HepG2 (cell line): ENCODE results near the gene SERPINA9. TPM values are rescaled to one million over a fixed set of nuclear protein-coding genes. Genes with fewer than 3 reads are reported as not detected.

Source experiments
- ATAC-seq: fragments of 200-7000 bp; cut with Tn5 transposase; 3 replicates; pipeline ENCODE4 v1.9.1; 2020; ENCODE audit warnings: mild to moderate bottlenecking, moderate library complexity
- BruUV-seq: library from RNA; stranded (reverse); fragments of 400-500 nt; replicated peaks from 2 replicates; lab custom pipeline; 2021; lab: Mats Ljungman, UMichigan
- CTCF ChIA-PET: fragments of 300-600 bp; formaldehyde crosslinking; extraction: SDS; loops from one replicate; lab custom pipeline; 2021; ENCODE audit warnings: low total read pairs, inconsistent platforms, low intra/inter-chr PET ratio; lab: Yijun Ruan, JAX
- POLR2A ChIA-PET: fragments of 350-600 bp; sonication (Branson Sonifier 250); formaldehyde crosslinking; loops from one replicate; lab custom pipeline; 2020; ENCODE audit warnings: antibody characterized with exemption, inconsistent platforms; lab: Yijun Ruan, JAX
- DNase-seq: peaks from one replicate; pipeline ENCODE4 v3.0.0-alpha.2; 2015; ENCODE audit warnings: low spot score
- FAIRE-seq: peaks from 3 replicates; lab custom pipeline; 2011; peaks lifted over from hg19 to GRCh38; lab: Jason Lieb, UNC
- H2AFZ ChIP-seq: one replicate; pipeline ENCODE4 v1.6.1; 2011; ENCODE audit warnings: low read length, inconsistent platforms
- H3K27ac ChIP-seq: fragments of 300-600 bp; 3 replicates; pipeline ENCODE4 v1.8.0; 2011; ENCODE audit warnings: mixed run types, mild to moderate bottlenecking, mixed read lengths, low read length, inconsistent platforms; ENCODE audit not compliant: insufficient read depth; ENCODE audit errors: extremely low read length
- H3K27me3 ChIP-seq, 2 experiments: fragments of 200-600 bp in 1 of 2; 2 replicates in 1 of 2; 3 replicates in 1 of 2; pipeline versions ENCODE4 v1.6.0 to v1.8.0; 2011; ENCODE audit warnings: low read length in 2 of 2, mild to moderate bottlenecking in 2 of 2, moderate library complexity in 2 of 2, inconsistent platforms in 1 of 2; ENCODE audit not compliant: insufficient read depth in 2 of 2, control insufficient read depth in 1 of 2
- H3K36me3 ChIP-seq, 2 experiments: fragments of 200-600 bp in 1 of 2; replicated peaks in 1 of 2; 2 replicates in 1 of 2; 3 replicates in 1 of 2; pipeline versions ENCODE4 v1.5.1 to v1.8.0; 2011; ENCODE audit warnings: low read length in 2 of 2, inconsistent platforms in 1 of 2; ENCODE audit not compliant: insufficient read depth in 2 of 2, control insufficient read depth in 1 of 2
- H3K4me1 ChIP-seq: 2 replicates; pipeline ENCODE4 v1.5.1; 2012; ENCODE audit warnings: low read length, inconsistent platforms; ENCODE audit not compliant: insufficient read depth
- H3K4me2 ChIP-seq: 2 replicates; pipeline ENCODE4 v1.6.0; 2011; ENCODE audit warnings: low read depth, low read length, inconsistent platforms
- H3K4me3 ChIP-seq, 3 experiments: fragments of 200-600 bp in 1 of 3; sonication (generic), shearing (Covaris generic) in 1 of 3; replicated peaks in 1 of 3; 2 replicates each; pipeline ENCODE4 v1.5.1; 2011 to 2016; ENCODE audit warnings: low read length in 3 of 3, inconsistent platforms in 2 of 3, low read depth in 2 of 3, mild to moderate bottlenecking in 2 of 3, control low read depth in 1 of 3, mixed read lengths in 1 of 3; ENCODE audit not compliant: insufficient read depth in 1 of 3
- H3K79me2 ChIP-seq: one replicate; pipeline ENCODE4 v1.6.1; 2011; ENCODE audit warnings: low read length, inconsistent platforms; ENCODE audit not compliant: insufficient read depth
- H3K9ac ChIP-seq: 2 replicates; pipeline ENCODE4 v1.6.0; 2011; ENCODE audit warnings: mild to moderate bottlenecking, low read depth, low read length, inconsistent platforms; ENCODE audit not compliant: insufficient read depth
- H3K9me3 ChIP-seq: 2 replicates; pipeline ENCODE4 v1.5.1; 2012; ENCODE audit warnings: mild to moderate bottlenecking, low read length
- H4K20me1 ChIP-seq: 2 replicates; pipeline ENCODE4 v1.6.0; 2011; ENCODE audit warnings: inconsistent platforms, mild to moderate bottlenecking, low read length, moderate library complexity; ENCODE audit not compliant: insufficient read depth
- ATF3 ChIP-seq: sonication (generic); formaldehyde crosslinking; IDR thresholded peaks from 2 replicates; pipeline ENCODE4 v1.4.0; 2020; ENCODE audit warnings: missing genetic modification reagents
- CBX2 ChIP-seq, 2 experiments: fragments of 200-600 bp in 1 of 2; sonication (generic); formaldehyde crosslinking in 1 of 2; IDR thresholded peaks; 2 replicates each; pipeline versions ENCODE4 v1.7.0 to v1.8.1; 2018 to 2022; ENCODE audit warnings: low read depth in 2 of 2, low read length in 1 of 2, mild to moderate bottlenecking in 1 of 2, missing genetic modification reagents in 1 of 2
- ETV5 ChIP-seq: IDR thresholded peaks from 2 replicates; pipeline ENCODE4 v1.6.1; 2018; ENCODE audit warnings: missing biosample characterization, missing genetic modification reagents, inconsistent platforms, borderline replicate concordance
- FOXA1 ChIP-seq, 2 experiments: fragments of 450-650 bp in 1 of 2; sonication (generic) in 1 of 2; formaldehyde crosslinking in 1 of 2; IDR thresholded peaks; 2 replicates each; pipeline versions ENCODE4 v1.4.0 to v1.6.1; 2016 to 2020; ENCODE audit warnings: missing genetic modification reagents in 1 of 2
- FOXK1 ChIP-seq: sonication (generic); formaldehyde crosslinking; IDR thresholded peaks from 2 replicates; pipeline ENCODE4 v1.4.0; 2020; ENCODE audit warnings: low read depth, missing genetic modification reagents, borderline replicate concordance
- KAT7 ChIP-seq: IDR thresholded peaks from 2 replicates; pipeline ENCODE4 v1.6.1; 2018; ENCODE audit warnings: borderline replicate concordance, missing compliant biosample characterization
- MLX ChIP-seq: IDR thresholded peaks from 2 replicates; pipeline ENCODE4 v1.6.1; 2016
- NFE2L2 ChIP-seq: fragments of 150-350 bp; IDR thresholded peaks from 2 replicates; pipeline ENCODE4 v1.6.1; 2014; ENCODE audit warnings: low read length
- SIX1 ChIP-seq: sonication (generic); formaldehyde crosslinking; IDR thresholded peaks from 2 replicates; pipeline ENCODE4 v1.4.0; 2020; ENCODE audit warnings: missing genetic modification reagents, borderline replicate concordance
- SIX4 ChIP-seq: sonication (generic); formaldehyde crosslinking; IDR thresholded peaks from 2 replicates; pipeline ENCODE4 v1.4.0; 2020; ENCODE audit warnings: missing genetic modification reagents
- SRY ChIP-seq: sonication (generic); formaldehyde crosslinking; IDR thresholded peaks from 2 replicates; pipeline ENCODE4 v1.8.0; 2022; ENCODE audit warnings: mild to moderate bottlenecking, missing genetic modification reagents
- TBX2 ChIP-seq: sonication (generic); formaldehyde crosslinking; IDR thresholded peaks from 2 replicates; pipeline ENCODE4 v1.5.0; 2020; ENCODE audit warnings: missing genetic modification reagents, mild to moderate bottlenecking, borderline replicate concordance
- YEATS4 ChIP-seq: sonication (generic); formaldehyde crosslinking; IDR thresholded peaks from 2 replicates; pipeline ENCODE4 v1.4.0; 2020; ENCODE audit warnings: missing genetic modification reagents, borderline replicate concordance
- ZMAT5 ChIP-seq: sonication (generic); formaldehyde crosslinking; IDR thresholded peaks from 2 replicates; pipeline ENCODE4 v1.5.0; 2020; ENCODE audit warnings: mild to moderate bottlenecking, low read depth, missing genetic modification reagents, borderline replicate concordance
- ZNF260 ChIP-seq: sonication (generic); formaldehyde crosslinking; IDR thresholded peaks from 2 replicates; pipeline ENCODE4 v1.4.0; 2020; ENCODE audit warnings: missing genetic modification reagents, low read depth, mild to moderate bottlenecking, borderline replicate concordance
- ZNF503 ChIP-seq: sonication (generic); formaldehyde crosslinking; IDR thresholded peaks from 2 replicates; pipeline ENCODE4 v1.4.0; 2020; ENCODE audit warnings: missing genetic modification reagents
- ZNF563 ChIP-seq: sonication (generic); formaldehyde crosslinking; IDR thresholded peaks from 2 replicates; pipeline ENCODE4 v1.8.0; 2022; ENCODE audit warnings: mild to moderate bottlenecking, moderate library complexity, missing genetic modification reagents
- WGBS: methylation state at CpG from one replicate; pipeline ENCODE4 v1.1.6; 2017; ENCODE audit warnings: low lambda C conversion rate; 5-methylcytosine and 5-hydroxymethylcytosine counted together
- in situ Hi-C: cut with HindIII; loops from 2 replicates; pipeline ENCODE4 v1.10.0; 2017; ENCODE audit warnings: low pct_unique_long_range_greater_than_20kb; ENCODE audit not compliant: extremely low pct_ligation_motif_present
- intact Hi-C: fragments of 100-400 bp; cut with micrococcal nuclease; formaldehyde crosslinking; loops from one replicate; pipeline ENCODE4 v1.10.0; 2022; ENCODE audit not compliant: unreplicated experiment
- polyA plus RNA-seq, 8 experiments: library from polyadenylated mRNA; depleted of rRNA in 3 of 8; stranded (reverse) in 7 of 8; unstranded in 1 of 8; fragments of >200 nt; fragmentation: Illumina TruSeq in 4 of 8; extraction: Trizol in 4 of 8; gene quantifications; 2 replicates each; pipeline versions ENCODE4 v1.2.1 to v1.2.3, GENCODE V29; 2011 to 2016; ENCODE audit warnings: low read depth in 4 of 8, missing spikeins in 1 of 8, mixed read lengths in 1 of 8; ENCODE audit not compliant: insufficient read depth in 1 of 8
- total RNA-seq, 5 experiments: library from RNA; depleted of rRNA; stranded (reverse); fragments of >200 nt; fragmentation: Illumina TruSeq; extraction: Trizol; gene quantifications; 2 replicates each; pipeline ENCODE4 v1.2.3, GENCODE V29; 2016; ENCODE audit warnings: low read depth in 1 of 5

Gene SERPINA9
- total and polyA plus RNA-seq, 2 of the 13 experiments (the other 11 are each of a cell fraction or from before 2014, with no cell fraction given): 0.21 TPM; not detected in 1

GRCh38 chr14:94494085-94494484 is 18.1 kb upstream of the SERPINA9 start (continued):
- TF ChIP-seq SRY (no peak), CBX2 (IDR thresholded peaks at IDR 0.05; ENCODE audit: low read depth, low read length) (no peak), CBX2 (CRISPR knock-in tag; IDR thresholded peaks at IDR 0.05; ENCODE audit: low read depth) (no peak), MLX (CRISPR knock-in tag) (no peak), ZMAT5 (CRISPR knock-in tag) (no peak), NFE2L2 (no peak), KAT7 (CRISPR knock-in tag) (no peak), ATF3 (CRISPR knock-in tag) (no peak)

- Histone ChIP-seq H3K4me2 (no peak overlapping the region), H3K9ac (no peak overlapping the region), H3K4me1 (peaks cover 61% of the 10 kb centered on the region), H3K4me3 (no peak overlapping the region), H2AFZ (no peak overlapping the region), H3K27me3 (no peaks in the 10 kb centered on the region), H3K9me3 (no peaks in the 10 kb centered on the region), H3K27ac (no peak overlapping the region), H3K79me2 (no peaks in the 10 kb centered on the region), H3K36me3 (peaks cover 0 to 2% of the 10 kb centered on the region in 2 experiments; a peak in 2 of 5 replicates), H4K20me1 (no peaks in the 10 kb centered on the region)
- no TSS peak for BruUV-seq
- POLR2A ChIA-PET: interaction anchor here (2.2 kb wide), 1 partner anchor 31 kb away, joined by 7 read pairs; no protein-coding TSS in a partner anchor
- in situ Hi-C loops: no loop called here
- intact Hi-C loops: no loop called here
- WGBS: 61% methylated on average over 4 of the region's 4 CpGs
- CTCF ChIA-PET: no interaction called here
- no peak for FAIRE-seq
- peak; percentile 24 for DNase-seq
- TF ChIP-seq FOXK1 (no peak), YEATS4 (CRISPR knock-in tag) (0 out of 2 replicates have a peak, but pooled peaks have one; percentile 22), ETV5 (CRISPR knock-in tag) (0 out of 2 replicates have a peak, but pooled peaks have one; percentile 17), TBX2 (CRISPR knock-in tag) (peak; percentile 15; the same call in 1 of the 2 replicates), SIX4 (0 out of 2 replicates have a peak, but pooled peaks have one; percentile 44), ZNF260 (CRISPR knock-in tag) (no peak), SIX1 (CRISPR knock-in tag) (0 out of 2 replicates have a peak, but pooled peaks have one; percentile 20), ZNF563 (0 out of 2 replicates have a peak, but pooled peaks have one; percentile 23), ZNF503 (CRISPR knock-in tag) (no peak), FOXA1 (IDR thresholded peaks at IDR 0.05) (no peak), FOXA1 (CRISPR knock-in tag; IDR thresholded peaks at IDR 0.05) (peak; percentile 40; the same call in 1 of the 2 replicates)
- no peak for ATAC-seq
Measured at GRCh38 chr14:94491511-94491910, 15.5 kb upstream of the SERPINA9 start.
